Caco-2 (cell line): ENCODE results near the gene SMIM35. TPM values are rescaled to one million over a fixed set of nuclear protein-coding genes. Genes with fewer than 3 reads are reported as not detected.
A peak's percentile ranks its signal among the peaks of the same experiment; 100 is the strongest.

Experiments
- BruUV-seq: library from RNA; stranded (reverse); fragments of 400-500 nt; replicated peaks from 2 replicates; lab custom pipeline; 2021; lab: Mats Ljungman, UMichigan
- CTCF ChIA-PET: fragments of 300-600 bp; sonication (Branson Sonifier 250); formaldehyde crosslinking; loops from one replicate; lab custom pipeline; 2022; ENCODE audit warnings: antibody characterized with exemption; lab: Charles Lee
- POLR2A ChIA-PET: fragments of 300-600 bp; sonication (Branson Sonifier 250); formaldehyde crosslinking; loops from one replicate; lab custom pipeline; 2022; ENCODE audit warnings: antibody characterized with exemption; lab: Charles Lee
- DNase-seq, 2 experiments: peaks; one replicate each; pipeline versions ENCODE4 v3.0.0 to v3.0.0-alpha.2; 2020 to 2022
- H3K27me3 ChIP-seq: replicated peaks from 2 replicates; pipeline ENCODE4 v1.6.0; 2011; ENCODE audit warnings: low read length; ENCODE audit not compliant: control insufficient read depth, insufficient read depth
- H3K36me3 ChIP-seq: 2 replicates; pipeline ENCODE4 v1.5.1; 2011; ENCODE audit warnings: low read length; ENCODE audit not compliant: control insufficient read depth, insufficient read depth
- H3K4me1 ChIP-seq: fragments of 250-450 bp; sonication (Bioruptor Pico); 2 replicates; pipeline ENCODE4 v1.5.1; 2020; ENCODE audit warnings: mild to moderate bottlenecking
- H3K4me3 ChIP-seq: 2 replicates; pipeline ENCODE4 v1.5.1; 2011; ENCODE audit warnings: low read depth, mild to moderate bottlenecking, control low read depth, low read length
- H3K9me3 ChIP-seq: fragments of 250-450 bp; sonication (Bioruptor Pico); 2 replicates; pipeline ENCODE4 v1.5.1; 2020; ENCODE audit warnings: mild to moderate bottlenecking, moderate library complexity
- H3K27ac Mint-ChIP-seq: one replicate; pipeline ENCODE4 v1.8.0; 2022; ENCODE audit warnings: mixed read lengths; ENCODE audit not compliant: unreplicated experiment
- H3K27me3 Mint-ChIP-seq: one replicate; pipeline ENCODE4 v1.8.0; 2022; ENCODE audit warnings: mixed read lengths; ENCODE audit not compliant: insufficient read depth, unreplicated experiment
- H3K36me3 Mint-ChIP-seq: one replicate; pipeline ENCODE4 v1.8.0; 2022; ENCODE audit warnings: mild to moderate bottlenecking, mixed read lengths; ENCODE audit not compliant: insufficient read depth, unreplicated experiment
- H3K4me1 Mint-ChIP-seq: one replicate; pipeline ENCODE4 v1.8.0; 2022; ENCODE audit warnings: low read depth, mixed read lengths; ENCODE audit not compliant: unreplicated experiment
- H3K4me3 Mint-ChIP-seq: one replicate; pipeline ENCODE4 v1.8.0; 2022; ENCODE audit warnings: mild to moderate bottlenecking, moderate library complexity, mixed read lengths; ENCODE audit not compliant: unreplicated experiment
- H3K9me3 Mint-ChIP-seq: one replicate; pipeline ENCODE4 v1.8.0; 2022; ENCODE audit warnings: mixed read lengths; ENCODE audit not compliant: unreplicated experiment
- intact Hi-C: fragments of 100-400 bp; cut with micrococcal nuclease; formaldehyde crosslinking; loops from one replicate; pipeline ENCODE4 v1.10.0; 2022; ENCODE audit not compliant: unreplicated experiment
- total RNA-seq: library from RNA; stranded (reverse); gene quantifications from 2 replicates; pipeline ENCODE4 v1.2.3, GENCODE V29; 2022
- TF ChIP-seq, protein P1 (sequence below), 2 experiments: fragments of 200-600 bp in 1 of 2; IDR thresholded peaks; 1 replicate in 1 of 2; 2 replicates in 1 of 2; pipeline versions ENCODE4 v1.5.1 to v1.8.0; 2011 to 2022; ENCODE audit warnings: antibody characterized with exemption in 1 of 2, control low read depth in 1 of 2, inconsistent platforms in 1 of 2, low read depth in 1 of 2, low read length in 1 of 2, mild to moderate bottlenecking in 1 of 2, moderate library complexity in 1 of 2; ENCODE audit not compliant: insufficient read depth in 1 of 2, severe bottlenecking in 1 of 2, unreplicated experiment in 1 of 2

SMIM35 gene
- total RNA-seq, 1 experiment from 2014 or later, result not detected

DNA sequence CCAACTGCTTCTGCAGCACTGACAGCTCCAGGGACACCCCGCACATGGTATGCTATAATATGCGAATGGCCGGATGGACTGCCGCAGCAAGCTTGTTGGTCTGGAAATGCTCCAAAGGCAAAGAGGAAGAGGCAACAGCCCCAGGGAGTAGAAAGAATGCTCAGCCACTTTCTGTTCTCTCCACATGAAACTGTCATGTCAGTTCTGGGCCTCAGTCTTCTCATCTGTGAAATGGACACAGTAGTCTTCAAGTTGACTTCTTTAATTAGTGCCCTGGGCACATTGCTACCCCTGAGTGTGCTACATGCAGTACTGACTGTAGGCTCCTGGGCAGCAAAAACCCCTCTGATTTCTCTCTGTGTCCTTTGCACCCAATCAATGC is 80.6 kb downstream of the SMIM35 start:
- ChIA-PET POLR2A (no interaction called here), CTCF (interaction anchor here (1.4 kb wide), 1 partner anchor 18 kb away, joined by 3 read pairs; no protein-coding TSS in a partner anchor)
- Mint-ChIP-seq H3K4me3 (no peak overlapping the region), H3K27ac (no peak overlapping the region), H3K4me1 (peaks cover 29% of the 10 kb centered on the region), H3K36me3 (no peaks in the 10 kb centered on the region), H3K27me3 (no peaks in the 10 kb centered on the region), H3K9me3 (peaks cover 11% of the 10 kb centered on the region)
- no peaks in the 10 kb centered on the region for H3K9me3 ChIP-seq
- DNase-seq, result no peak
- H3K27me3 ChIP-seq, result no peaks in the 10 kb centered on the region
- H3K4me1 ChIP-seq, result peaks cover 30% of the 10 kb centered on the region
- no peaks in the 10 kb centered on the region for H3K36me3 ChIP-seq
- TF ChIP-seq, protein P1, sequence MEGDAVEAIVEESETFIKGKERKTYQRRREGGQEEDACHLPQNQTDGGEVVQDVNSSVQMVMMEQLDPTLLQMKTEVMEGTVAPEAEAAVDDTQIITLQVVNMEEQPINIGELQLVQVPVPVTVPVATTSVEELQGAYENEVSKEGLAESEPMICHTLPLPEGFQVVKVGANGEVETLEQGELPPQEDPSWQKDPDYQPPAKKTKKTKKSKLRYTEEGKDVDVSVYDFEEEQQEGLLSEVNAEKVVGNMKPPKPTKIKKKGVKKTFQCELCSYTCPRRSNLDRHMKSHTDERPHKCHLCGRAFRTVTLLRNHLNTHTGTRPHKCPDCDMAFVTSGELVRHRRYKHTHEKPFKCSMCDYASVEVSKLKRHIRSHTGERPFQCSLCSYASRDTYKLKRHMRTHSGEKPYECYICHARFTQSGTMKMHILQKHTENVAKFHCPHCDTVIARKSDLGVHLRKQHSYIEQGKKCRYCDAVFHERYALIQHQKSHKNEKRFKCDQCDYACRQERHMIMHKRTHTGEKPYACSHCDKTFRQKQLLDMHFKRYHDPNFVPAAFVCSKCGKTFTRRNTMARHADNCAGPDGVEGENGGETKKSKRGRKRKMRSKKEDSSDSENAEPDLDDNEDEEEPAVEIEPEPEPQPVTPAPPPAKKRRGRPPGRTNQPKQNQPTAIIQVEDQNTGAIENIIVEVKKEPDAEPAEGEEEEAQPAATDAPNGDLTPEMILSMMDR (IDR thresholded peaks at IDR 0.05; ENCODE audit: insufficient read depth in 1 of 2, low read depth in 1 of 2, low read length in 1 of 2, severe bottlenecking in 1 of 2, unreplicated experiment in 1 of 2), result no peak
- BruUV-seq, result no TSS peak
- intact Hi-C loops, result no loop called here
- H3K4me3 ChIP-seq, result no peak overlapping the region

DNA sequence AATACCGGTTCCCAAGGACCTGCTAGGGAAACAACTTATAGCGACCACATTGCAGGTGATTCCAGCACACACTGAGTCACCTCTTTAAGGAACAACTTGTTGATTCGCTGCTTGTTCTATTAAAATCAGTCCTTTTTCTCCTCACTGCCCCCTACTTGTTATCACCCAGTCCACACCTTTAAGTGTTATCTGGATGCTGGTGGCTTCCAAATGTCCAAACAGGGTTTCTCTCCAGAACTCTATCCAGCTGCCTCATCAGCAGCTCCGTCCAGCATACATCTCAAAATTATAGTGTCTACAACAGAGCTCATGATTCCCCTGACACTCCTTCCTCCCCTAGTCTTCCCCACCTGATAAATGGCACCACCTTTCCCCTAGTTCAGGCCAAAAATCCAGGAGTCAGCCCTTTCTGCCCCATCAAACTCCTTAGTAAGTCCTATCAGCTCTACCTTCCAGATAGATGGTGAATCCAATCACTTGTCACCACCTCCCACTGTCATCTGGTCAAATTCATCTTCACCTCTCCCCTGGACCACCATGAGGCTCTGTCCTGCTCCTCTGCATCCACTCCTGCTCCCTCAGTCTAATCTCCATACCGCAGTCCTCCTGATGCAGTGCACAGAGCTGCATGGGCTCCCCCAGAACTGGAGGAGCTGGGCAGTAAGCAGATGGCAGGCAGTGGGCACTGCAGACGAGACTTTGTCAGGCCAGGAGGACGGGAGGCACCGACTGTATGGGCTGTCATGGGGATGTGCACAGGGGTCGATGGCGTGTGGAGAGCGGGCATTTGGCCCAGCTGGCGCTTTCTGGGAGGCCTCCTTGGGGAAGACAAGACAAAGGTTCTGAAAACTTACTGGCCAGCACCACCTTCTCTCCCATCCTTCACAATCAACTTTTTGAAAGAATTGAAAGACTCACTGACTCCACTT is 81.3 kb downstream of the SMIM35 start:
- BruUV-seq, result no TSS peak
- Histone ChIP-seq H3K4me3 (no peak overlapping the region), H3K4me1 (peaks cover 24% of the 10 kb centered on the region), H3K36me3 (no peaks in the 10 kb centered on the region), H3K27me3 (no peaks in the 10 kb centered on the region), H3K9me3 (no peaks in the 10 kb centered on the region)
- ChIA-PET CTCF (interaction anchor here (1.3 to 1.4 kb wide), 2 partner anchors 19 kb away, joined by 3 read pairs; partner anchors contain the start of gene IL10RA), POLR2A (no interaction called here)
- intact Hi-C loops, result no loop called here
- Mint-ChIP-seq H3K36me3 (no peaks in the 10 kb centered on the region), H3K4me3 (no peak overlapping the region), H3K27ac (no peak overlapping the region), H3K27me3 (no peaks in the 10 kb centered on the region), H3K9me3 (peaks cover 11% of the 10 kb centered on the region), H3K4me1 (peaks cover 27% of the 10 kb centered on the region)
- DNase-seq, result no peak
- TF ChIP-seq, protein P1 (IDR thresholded peaks at IDR 0.05; ENCODE audit: insufficient read depth in 1 of 2, low read depth in 1 of 2, low read length in 1 of 2, severe bottlenecking in 1 of 2, unreplicated experiment in 1 of 2), result no peak

DNA sequence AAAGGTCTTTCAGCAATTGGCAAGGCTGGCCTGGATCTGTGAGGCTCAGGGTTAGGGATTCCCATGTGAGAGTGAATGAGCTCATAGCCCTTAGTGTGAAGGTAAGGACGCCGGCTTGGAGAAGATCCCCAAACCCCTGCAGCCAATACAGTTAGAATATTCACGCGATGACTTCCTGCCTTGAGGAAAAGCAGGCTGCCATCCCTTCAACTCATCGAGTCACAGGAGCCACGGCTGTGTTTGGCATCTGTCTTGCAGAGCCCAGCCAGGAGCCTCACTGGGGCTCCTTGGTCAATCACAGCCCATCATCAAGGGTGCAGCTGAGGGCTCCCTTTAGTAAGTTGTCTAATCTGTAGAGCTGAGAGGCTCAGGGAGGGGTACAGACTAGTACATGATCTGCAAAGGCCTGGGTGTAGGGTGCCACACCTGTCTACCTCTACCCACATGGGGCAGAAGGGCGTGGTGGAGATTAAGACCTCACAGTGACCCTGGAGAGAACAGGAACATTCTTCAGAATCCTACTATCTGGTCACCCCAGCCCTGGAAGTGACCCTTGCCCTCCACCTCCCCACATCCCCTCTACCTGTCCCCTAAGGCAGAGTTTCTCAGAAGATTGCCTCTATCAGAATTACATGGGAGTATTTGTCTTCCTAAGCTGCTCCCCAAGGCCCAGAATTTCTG is 82.1 kb downstream of the SMIM35 start:
- Mint-ChIP-seq H3K27me3 (no peaks in the 10 kb centered on the region), H3K4me1 (peaks cover 22% of the 10 kb centered on the region), H3K4me3 (no peak overlapping the region), H3K27ac (no peak overlapping the region), H3K36me3 (no peaks in the 10 kb centered on the region), H3K9me3 (peaks cover 11% of the 10 kb centered on the region)
- no peaks in the 10 kb centered on the region for H3K27me3 ChIP-seq
- intact Hi-C loops, result no loop called here
- H3K4me3 ChIP-seq, result no peak overlapping the region
- ChIA-PET CTCF (interaction anchor here (1.3 kb wide), 1 partner anchor 18 kb away, joined by 3 read pairs; the partner anchor contains the start of gene IL10RA), POLR2A (no interaction called here)
- peak in 1 of 2 experiments; percentile 37 for DNase-seq
- TF ChIP-seq, protein P1 (IDR thresholded peaks at IDR 0.05; ENCODE audit: insufficient read depth in 1 of 2, low read depth in 1 of 2, low read length in 1 of 2, severe bottlenecking in 1 of 2, unreplicated experiment in 1 of 2), result no peak
- no peaks in the 10 kb centered on the region for H3K9me3 ChIP-seq
- H3K36me3 ChIP-seq, result no peaks in the 10 kb centered on the region
- BruUV-seq, result no TSS peak
- peaks cover 16% of the 10 kb centered on the region for H3K4me1 ChIP-seq
